Astrocyte of the cerebellum (primary cell): ENCODE results near the gene TMPRSS7.
A peak's percentile ranks its signal among the peaks of the same experiment; 100 is the strongest.

Source experiments
- DNase-seq: peaks from one replicate; pipeline ENCODE4 v3.0.0-alpha.2; 2011; ENCODE audit warnings: low read depth
- H3K4me3 ChIP-seq: 2 replicates; pipeline ENCODE4 v1.5.1; 2011; ENCODE audit warnings: mild to moderate bottlenecking, low read depth, low read length, moderate library complexity
- in situ Hi-C: cut with HindIII; loops from 2 replicates; pipeline ENCODE4 v1.10.0; 2017; ENCODE audit warnings: low sequenced_read_pairs
- TF ChIP-seq, protein P1 (sequence below): IDR thresholded peaks from 2 replicates; pipeline ENCODE4 v1.5.1; 2012; ENCODE audit warnings: low read length, low read depth, moderate library complexity, mild to moderate bottlenecking; ENCODE audit errors: missing control alignments

TMPRSS7 gene

GRCh38 chr3:112090887-112091586 lies 56.5 kb downstream of the TMPRSS7 start:
- no peak for DNase-seq
- in situ Hi-C loops: no loop called here
- TF ChIP-seq, protein P1, sequence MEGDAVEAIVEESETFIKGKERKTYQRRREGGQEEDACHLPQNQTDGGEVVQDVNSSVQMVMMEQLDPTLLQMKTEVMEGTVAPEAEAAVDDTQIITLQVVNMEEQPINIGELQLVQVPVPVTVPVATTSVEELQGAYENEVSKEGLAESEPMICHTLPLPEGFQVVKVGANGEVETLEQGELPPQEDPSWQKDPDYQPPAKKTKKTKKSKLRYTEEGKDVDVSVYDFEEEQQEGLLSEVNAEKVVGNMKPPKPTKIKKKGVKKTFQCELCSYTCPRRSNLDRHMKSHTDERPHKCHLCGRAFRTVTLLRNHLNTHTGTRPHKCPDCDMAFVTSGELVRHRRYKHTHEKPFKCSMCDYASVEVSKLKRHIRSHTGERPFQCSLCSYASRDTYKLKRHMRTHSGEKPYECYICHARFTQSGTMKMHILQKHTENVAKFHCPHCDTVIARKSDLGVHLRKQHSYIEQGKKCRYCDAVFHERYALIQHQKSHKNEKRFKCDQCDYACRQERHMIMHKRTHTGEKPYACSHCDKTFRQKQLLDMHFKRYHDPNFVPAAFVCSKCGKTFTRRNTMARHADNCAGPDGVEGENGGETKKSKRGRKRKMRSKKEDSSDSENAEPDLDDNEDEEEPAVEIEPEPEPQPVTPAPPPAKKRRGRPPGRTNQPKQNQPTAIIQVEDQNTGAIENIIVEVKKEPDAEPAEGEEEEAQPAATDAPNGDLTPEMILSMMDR: no peak

DNA sequence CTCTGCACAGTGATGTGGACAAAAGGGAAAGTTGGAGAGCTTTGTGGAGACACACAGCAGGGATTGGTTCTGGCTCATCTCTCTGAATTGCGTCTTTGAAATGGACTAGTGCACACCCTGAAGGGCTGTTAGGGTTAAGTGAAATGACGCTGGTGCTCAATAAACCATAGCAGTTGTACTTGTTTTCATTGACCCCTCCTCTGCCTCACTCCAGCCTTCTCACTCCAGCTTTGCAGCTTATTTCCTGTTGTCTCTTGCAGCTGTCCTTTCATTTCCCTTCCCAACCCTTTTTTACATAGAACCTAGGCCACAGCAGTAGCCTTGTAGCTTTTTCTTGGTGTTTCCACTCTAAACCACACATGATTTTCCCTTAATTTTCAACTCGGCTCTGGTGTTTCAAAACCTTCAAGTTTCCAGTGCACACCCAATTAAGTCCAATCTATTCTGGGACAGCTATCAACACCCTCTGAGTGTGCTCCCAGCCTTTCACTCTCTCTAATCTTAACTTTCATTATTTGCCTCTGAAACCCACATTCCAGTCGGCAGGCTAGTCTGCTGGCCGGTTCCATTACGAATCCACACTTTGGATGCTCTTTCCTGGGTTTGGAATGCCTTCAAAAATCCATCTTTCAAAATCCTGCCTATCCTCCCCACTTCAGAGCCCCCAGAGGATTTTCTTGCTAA lies 58.1 kb downstream of the TMPRSS7 start:
- no peak overlapping the region for H3K4me3 ChIP-seq
- in situ Hi-C loops: no loop called here
- DNase-seq: no peak
- TF ChIP-seq, protein P1: no peak

More at GRCh38 chr3:112090887-112091586, 56.5 kb downstream of the TMPRSS7 start:
- no peak overlapping the region for H3K4me3 ChIP-seq

GRCh38 chr3:112093180-112093522 lies 58.6 kb downstream of the TMPRSS7 start:
- TF ChIP-seq, protein P1: no peak
- in situ Hi-C loops: no loop called here
- no peak overlapping the region for H3K4me3 ChIP-seq
- DNase-seq: no peak

GRCh38 chr3:112095731-112096130 lies 61.2 kb downstream of the TMPRSS7 start:
- TF ChIP-seq, protein P1: no peak
- H3K4me3 ChIP-seq: no peak overlapping the region
- in situ Hi-C loops: no loop called here
- DNase-seq: no peak

GRCh38 chr3:112096176-112096575 lies 61.6 kb downstream of the TMPRSS7 start:
- TF ChIP-seq, protein P1: no peak
- no peak overlapping the region for H3K4me3 ChIP-seq
- in situ Hi-C loops: no loop called here
- no peak for DNase-seq

- TF ChIP-seq, protein P1: no peak
- in situ Hi-C loops: no loop called here
- DNase-seq: peak; percentile 100
- H3K4me3 ChIP-seq: no peak overlapping the region
These were observed 62.8 kb downstream of the TMPRSS7 start for GRCh38 chr3:112097378-112097777.
